WTC11 (cell line): Measurements from ENCODE around the gene ERICH4. TPM values are rescaled to one million over a fixed set of nuclear protein-coding genes. Genes with fewer than 3 reads are reported as not detected.

Source experiments
- ATAC-seq: fragments of 200-7000 bp; cut with Tn5 transposase; 2 replicates; pipeline ENCODE4 v1.10.0; 2021; ENCODE audit warnings: mild to moderate bottlenecking, moderate library complexity
- CTCF ChIA-PET: fragments of 300-600 bp; sonication (Branson Sonifier 250); formaldehyde crosslinking; loops from one replicate; lab custom pipeline; 2021; ENCODE audit warnings: antibody characterized with exemption; lab: Charles Lee
- POLR2A ChIA-PET: fragments of 350-600 bp; sonication (Branson Sonifier 250); formaldehyde crosslinking; loops from one replicate; lab custom pipeline; 2021; ENCODE audit warnings: antibody characterized with exemption; lab: Charles Lee
- DNase-seq: peaks from one replicate; pipeline ENCODE4 v3.0.0; 2021; ENCODE audit warnings: low spot score
- H3K27ac Mint-ChIP-seq: 2 replicates; pipeline ENCODE4 v1.8.0; 2021; ENCODE audit warnings: mixed read lengths
- H3K27me3 Mint-ChIP-seq: 2 replicates; pipeline ENCODE4 v1.8.0; 2021; ENCODE audit warnings: low read depth, mild to moderate bottlenecking, moderate library complexity, mixed read lengths
- H3K36me3 Mint-ChIP-seq: 2 replicates; pipeline ENCODE4 v1.8.0; 2021; ENCODE audit warnings: mixed read lengths
- H3K4me1 Mint-ChIP-seq: 2 replicates; pipeline ENCODE4 v1.8.0; 2022; ENCODE audit warnings: mixed read lengths
- H3K4me3 Mint-ChIP-seq: 2 replicates; pipeline ENCODE4 v1.8.0; 2021; ENCODE audit warnings: mild to moderate bottlenecking, moderate library complexity, mixed read lengths
- H3K9me3 Mint-ChIP-seq: 2 replicates; pipeline ENCODE4 v1.8.0; 2021; ENCODE audit warnings: mixed read lengths
- AR ChIP-seq: fragments of 250-450 bp; sonication (Bioruptor Pico); IDR thresholded peaks from 2 replicates; pipeline ENCODE4 v1.9.0; 2021; ENCODE audit warnings: mild to moderate bottlenecking
- CREM ChIP-seq: sonication (generic); formaldehyde crosslinking; IDR thresholded peaks from 2 replicates; pipeline ENCODE4 v1.8.1; 2022; ENCODE audit warnings: mild to moderate bottlenecking, missing genetic modification reagents, moderate library complexity
- E2F1 ChIP-seq: sonication (generic); formaldehyde crosslinking; IDR thresholded peaks from 2 replicates; pipeline ENCODE4 v1.8.0; 2022; ENCODE audit warnings: mild to moderate bottlenecking, missing genetic modification reagents
- GABPB1 ChIP-seq: sonication (generic); formaldehyde crosslinking; IDR thresholded peaks from 2 replicates; pipeline ENCODE4 v1.8.1; 2023; ENCODE audit warnings: mild to moderate bottlenecking, missing genetic modification reagents
- GRHL2 ChIP-seq: fragments of 250-450 bp; sonication (Bioruptor Pico); IDR thresholded peaks from 2 replicates; pipeline ENCODE4 v1.8.0; 2022; ENCODE audit warnings: mild to moderate bottlenecking, moderate library complexity; ENCODE audit not compliant: insufficient replicate concordance, severe bottlenecking
- NFATC4 ChIP-seq: fragments of 250-450 bp; sonication (Bioruptor Pico); IDR thresholded peaks from 2 replicates; pipeline ENCODE4 v1.9.0; 2021; ENCODE audit warnings: mild to moderate bottlenecking
- RORB ChIP-seq: fragments of 250-450 bp; sonication (Bioruptor Pico); IDR thresholded peaks from 2 replicates; pipeline ENCODE4 v1.9.0; 2021; ENCODE audit warnings: mild to moderate bottlenecking
- ZNF317 ChIP-seq: sonication (generic); formaldehyde crosslinking; IDR thresholded peaks from 2 replicates; pipeline ENCODE4 v1.8.1; 2023; ENCODE audit warnings: low read depth, mild to moderate bottlenecking, moderate library complexity, missing genetic modification reagents, borderline replicate concordance
- ZNF532 ChIP-seq: fragments of 250-450 bp; sonication (Bioruptor Pico); IDR thresholded peaks from 2 replicates; pipeline ENCODE4 v1.9.0; 2021; ENCODE audit warnings: mild to moderate bottlenecking, borderline replicate concordance
- total RNA-seq: library from RNA; stranded (reverse); gene quantifications from 3 replicates; pipeline ENCODE4 v1.2.3, GENCODE V29; 2021
- TF ChIP-seq, protein P1 (sequence below): fragments of 250-450 bp; sonication (Bioruptor Pico); IDR thresholded peaks from 2 replicates; pipeline ENCODE4 v2.1.2; 2022; ENCODE audit warnings: mild to moderate bottlenecking, moderate library complexity
- TF ChIP-seq, protein P2 (sequence below): sonication (generic); formaldehyde crosslinking; IDR thresholded peaks from 2 replicates; pipeline ENCODE4 v1.8.0; 2023; ENCODE audit warnings: missing genetic modification reagents, mild to moderate bottlenecking, borderline replicate concordance
- TF ChIP-seq, protein P3 (sequence below): sonication (generic); formaldehyde crosslinking; IDR thresholded peaks from 2 replicates; pipeline ENCODE4 v1.8.1; 2022; ENCODE audit warnings: mild to moderate bottlenecking, moderate library complexity, missing genetic modification reagents
- TF ChIP-seq, protein P4 (sequence below): sonication (generic); formaldehyde crosslinking; IDR thresholded peaks from 2 replicates; pipeline ENCODE4 v1.8.1; 2022; ENCODE audit warnings: mild to moderate bottlenecking, missing genetic modification reagents, moderate library complexity, borderline replicate concordance

The ERICH4 gene
- total RNA-seq, 1 experiment from 2014 or later, result 0.24 TPM

- TF ChIP-seq E2F1 (CRISPR knock-in tag) (no peak), ZNF532 (CRISPR knock-in tag) (no peak), ZNF317 (CRISPR knock-in tag) (no peak), GRHL2 (no peak)
- TF ChIP-seq, protein P1, sequence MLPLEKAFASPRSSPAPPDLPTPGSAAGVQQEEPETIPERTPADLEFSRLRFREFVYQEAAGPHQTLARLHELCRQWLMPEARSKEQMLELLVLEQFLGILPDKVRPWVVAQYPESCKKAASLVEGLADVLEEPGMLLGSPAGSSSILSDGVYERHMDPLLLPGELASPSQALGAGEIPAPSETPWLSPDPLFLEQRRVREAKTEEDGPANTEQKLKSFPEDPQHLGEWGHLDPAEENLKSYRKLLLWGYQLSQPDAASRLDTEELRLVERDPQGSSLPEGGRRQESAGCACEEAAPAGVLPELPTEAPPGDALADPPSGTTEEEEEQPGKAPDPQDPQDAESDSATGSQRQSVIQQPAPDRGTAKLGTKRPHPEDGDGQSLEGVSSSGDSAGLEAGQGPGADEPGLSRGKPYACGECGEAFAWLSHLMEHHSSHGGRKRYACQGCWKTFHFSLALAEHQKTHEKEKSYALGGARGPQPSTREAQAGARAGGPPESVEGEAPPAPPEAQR (CRISPR knock-in tag), result no peak
Observed at GRCh38 chr19:41407271-41407670, 35.7 kb upstream of the ERICH4 start (continued).

DNA sequence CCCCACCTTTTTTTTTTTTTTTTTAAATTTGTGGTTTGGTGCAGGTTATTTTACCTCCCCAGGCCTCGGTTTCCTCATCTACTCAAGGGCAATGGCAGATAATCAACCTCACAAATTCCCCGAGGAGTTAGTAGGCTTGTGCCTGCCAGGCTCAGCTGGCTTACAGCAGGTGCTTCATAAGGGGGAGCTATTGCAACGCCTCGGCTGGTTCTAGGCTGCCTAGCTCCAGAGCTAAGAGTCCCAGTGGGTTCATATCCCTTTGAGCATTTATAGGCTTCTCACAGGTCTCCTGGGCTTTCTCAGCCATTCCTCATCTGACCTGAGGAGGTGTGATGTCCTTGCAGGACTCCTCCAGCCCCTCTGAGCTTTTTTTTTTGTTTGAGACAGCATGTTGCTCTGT is 34.7 kb upstream of the ERICH4 start:
- no peak overlapping the region for H3K27ac Mint-ChIP-seq
- H3K9me3 Mint-ChIP-seq, result no peaks in the 10 kb centered on the region
- no peak overlapping the region for H3K4me3 Mint-ChIP-seq
- H3K27me3 Mint-ChIP-seq, result no peaks in the 10 kb centered on the region
- peaks cover 13% of the 10 kb centered on the region for H3K4me1 Mint-ChIP-seq
- DNase-seq (no peak), ATAC-seq (peak; percentile 58)
- ChIA-PET CTCF (interaction anchor here (0.6 to 3.8 kb wide), 20 partner anchors 10 to 410 kb away, joined by 3 to 25 read pairs (median 6); partner anchors contain the start of genes B3GNT8, B9D2 and DMAC2), POLR2A (interaction anchor here (0.7 to 1.9 kb wide), 5 partner anchors 19 to 347 kb away, joined by 4 to 10 read pairs (median 6); partner anchors contain the start of genes B3GNT8 and DMAC2)
- H3K36me3 Mint-ChIP-seq, result no peaks in the 10 kb centered on the region
- TF ChIP-seq NFATC4 (CRISPR knock-in tag), result no peak
- TF ChIP-seq, protein P2, sequence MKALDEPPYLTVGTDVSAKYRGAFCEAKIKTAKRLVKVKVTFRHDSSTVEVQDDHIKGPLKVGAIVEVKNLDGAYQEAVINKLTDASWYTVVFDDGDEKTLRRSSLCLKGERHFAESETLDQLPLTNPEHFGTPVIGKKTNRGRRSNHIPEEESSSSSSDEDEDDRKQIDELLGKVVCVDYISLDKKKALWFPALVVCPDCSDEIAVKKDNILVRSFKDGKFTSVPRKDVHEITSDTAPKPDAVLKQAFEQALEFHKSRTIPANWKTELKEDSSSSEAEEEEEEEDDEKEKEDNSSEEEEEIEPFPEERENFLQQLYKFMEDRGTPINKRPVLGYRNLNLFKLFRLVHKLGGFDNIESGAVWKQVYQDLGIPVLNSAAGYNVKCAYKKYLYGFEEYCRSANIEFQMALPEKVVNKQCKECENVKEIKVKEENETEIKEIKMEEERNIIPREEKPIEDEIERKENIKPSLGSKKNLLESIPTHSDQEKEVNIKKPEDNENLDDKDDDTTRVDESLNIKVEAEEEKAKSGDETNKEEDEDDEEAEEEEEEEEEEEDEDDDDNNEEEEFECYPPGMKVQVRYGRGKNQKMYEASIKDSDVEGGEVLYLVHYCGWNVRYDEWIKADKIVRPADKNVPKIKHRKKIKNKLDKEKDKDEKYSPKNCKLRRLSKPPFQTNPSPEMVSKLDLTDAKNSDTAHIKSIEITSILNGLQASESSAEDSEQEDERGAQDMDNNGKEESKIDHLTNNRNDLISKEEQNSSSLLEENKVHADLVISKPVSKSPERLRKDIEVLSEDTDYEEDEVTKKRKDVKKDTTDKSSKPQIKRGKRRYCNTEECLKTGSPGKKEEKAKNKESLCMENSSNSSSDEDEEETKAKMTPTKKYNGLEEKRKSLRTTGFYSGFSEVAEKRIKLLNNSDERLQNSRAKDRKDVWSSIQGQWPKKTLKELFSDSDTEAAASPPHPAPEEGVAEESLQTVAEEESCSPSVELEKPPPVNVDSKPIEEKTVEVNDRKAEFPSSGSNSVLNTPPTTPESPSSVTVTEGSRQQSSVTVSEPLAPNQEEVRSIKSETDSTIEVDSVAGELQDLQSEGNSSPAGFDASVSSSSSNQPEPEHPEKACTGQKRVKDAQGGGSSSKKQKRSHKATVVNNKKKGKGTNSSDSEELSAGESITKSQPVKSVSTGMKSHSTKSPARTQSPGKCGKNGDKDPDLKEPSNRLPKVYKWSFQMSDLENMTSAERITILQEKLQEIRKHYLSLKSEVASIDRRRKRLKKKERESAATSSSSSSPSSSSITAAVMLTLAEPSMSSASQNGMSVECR, result no peak
- no peak for TF ChIP-seq CREM (CRISPR knock-in tag)
- TF ChIP-seq, protein P3, sequence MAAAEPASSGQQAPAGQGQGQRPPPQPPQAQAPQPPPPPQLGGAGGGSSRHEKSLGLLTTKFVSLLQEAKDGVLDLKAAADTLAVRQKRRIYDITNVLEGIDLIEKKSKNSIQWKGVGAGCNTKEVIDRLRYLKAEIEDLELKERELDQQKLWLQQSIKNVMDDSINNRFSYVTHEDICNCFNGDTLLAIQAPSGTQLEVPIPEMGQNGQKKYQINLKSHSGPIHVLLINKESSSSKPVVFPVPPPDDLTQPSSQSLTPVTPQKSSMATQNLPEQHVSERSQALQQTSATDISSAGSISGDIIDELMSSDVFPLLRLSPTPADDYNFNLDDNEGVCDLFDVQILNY (CRISPR knock-in tag), result no peak
- TF ChIP-seq AR, result no peak
- no peak for TF ChIP-seq ZNF532 (CRISPR knock-in tag)
- TF ChIP-seq RORB (CRISPR knock-in tag), result no peak
- TF ChIP-seq GRHL2, result no peak
- TF ChIP-seq, protein P4, sequence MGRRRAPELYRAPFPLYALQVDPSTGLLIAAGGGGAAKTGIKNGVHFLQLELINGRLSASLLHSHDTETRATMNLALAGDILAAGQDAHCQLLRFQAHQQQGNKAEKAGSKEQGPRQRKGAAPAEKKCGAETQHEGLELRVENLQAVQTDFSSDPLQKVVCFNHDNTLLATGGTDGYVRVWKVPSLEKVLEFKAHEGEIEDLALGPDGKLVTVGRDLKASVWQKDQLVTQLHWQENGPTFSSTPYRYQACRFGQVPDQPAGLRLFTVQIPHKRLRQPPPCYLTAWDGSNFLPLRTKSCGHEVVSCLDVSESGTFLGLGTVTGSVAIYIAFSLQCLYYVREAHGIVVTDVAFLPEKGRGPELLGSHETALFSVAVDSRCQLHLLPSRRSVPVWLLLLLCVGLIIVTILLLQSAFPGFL (CRISPR knock-in tag), result no peak
- TF ChIP-seq GABPB1 (CRISPR knock-in tag), result no peak
